IMR-90 (cell line): ENCODE results near the gene DNAJC19. TPM values are rescaled to one million over a fixed set of nuclear protein-coding genes. Genes with fewer than 3 reads are reported as not detected.
"Not testable (repeated sequence)": the region's sequence is repeated elsewhere in the genome, so short reads cannot be mapped to it uniquely, and the experiment has no call there.

ENCODE experiments used
- ATAC-seq: fragments of 200-7000 bp; cut with Tn5 transposase; 2 replicates; pipeline ENCODE4 v1.9.1; 2020; ENCODE audit warnings: low read depth, mild to moderate bottlenecking, moderate library complexity
- BruUV-seq: library from RNA; stranded (reverse); fragments of 400-500 nt; replicated peaks from 2 replicates; lab custom pipeline; 2021; lab: Mats Ljungman, UMichigan
- CTCF ChIA-PET: fragments of 300-600 bp; formaldehyde crosslinking; extraction: SDS; loops from one replicate; lab custom pipeline; 2021; ENCODE audit warnings: antibody characterized with exemption; lab: Yijun Ruan, JAX
- POLR2A ChIA-PET: fragments of 300-600 bp; sonication (Branson Sonifier 250); formaldehyde crosslinking; loops from one replicate; lab custom pipeline; 2022; ENCODE audit warnings: antibody characterized with exemption; ENCODE audit not compliant: unreplicated experiment; lab: Charles Lee
- DNase-seq: peaks from one replicate; pipeline ENCODE4 v3.0.0; 2013
- H2AFZ ChIP-seq: replicated peaks from 2 replicates; pipeline ENCODE3; 2013; ENCODE audit warnings: low read length, mild to moderate bottlenecking; ENCODE audit not compliant: poor library complexity
- H2AK5ac ChIP-seq: 2 replicates; pipeline ENCODE4 v1.6.1; 2013; ENCODE audit warnings: low read depth, low read length, inconsistent platforms
- H2AK9ac ChIP-seq: replicated peaks from 2 replicates; pipeline ENCODE3; 2013; ENCODE audit warnings: mild to moderate bottlenecking, low read depth, low read length, moderate library complexity; ENCODE audit not compliant: poor library complexity
- H2BK120ac ChIP-seq: 2 replicates; pipeline ENCODE4 v1.6.1; 2013; ENCODE audit warnings: low read depth, low read length, inconsistent platforms
- H2BK15ac ChIP-seq: 3 replicates; pipeline ENCODE4 v1.6.1; 2013; ENCODE audit warnings: low read depth, low read length, inconsistent platforms
- H2BK20ac ChIP-seq: 2 replicates; pipeline ENCODE4 v1.6.1; 2013; ENCODE audit warnings: low read depth, mild to moderate bottlenecking, inconsistent platforms, low read length, moderate library complexity
- H2BK5ac ChIP-seq: 2 replicates; pipeline ENCODE4 v1.6.1; 2013; ENCODE audit warnings: mild to moderate bottlenecking, low read depth, low read length, inconsistent platforms; ENCODE audit not compliant: poor library complexity, severe bottlenecking
- H3K14ac ChIP-seq: replicated peaks from 2 replicates; pipeline ENCODE4 v1.6.1; 2013; ENCODE audit warnings: low read depth, low read length, inconsistent platforms
- H3K18ac ChIP-seq: 2 replicates; pipeline ENCODE4 v1.6.1; 2013; ENCODE audit warnings: low read depth, low read length, control low read depth
- H3K23ac ChIP-seq: 2 replicates; pipeline ENCODE4 v1.6.1; 2013; ENCODE audit warnings: low read depth, low read length, inconsistent platforms
- H3K27ac ChIP-seq: 2 replicates; pipeline ENCODE4 v1.5.1; 2013; ENCODE audit warnings: mild to moderate bottlenecking, control low read depth, low read length; ENCODE audit not compliant: insufficient read depth
- H3K27me3 ChIP-seq: 2 replicates; pipeline ENCODE4 v1.6.1; 2013; ENCODE audit warnings: low read length; ENCODE audit not compliant: control insufficient read depth, insufficient read depth
- H3K36me3 ChIP-seq: 2 replicates; pipeline ENCODE4 v1.6.1; 2013; ENCODE audit warnings: low read length, mixed read lengths; ENCODE audit not compliant: control insufficient read depth, insufficient read depth
- H3K4ac ChIP-seq: 2 replicates; pipeline ENCODE4 v1.6.1; 2013; ENCODE audit warnings: low read depth, low read length, inconsistent platforms
- H3K4me1 ChIP-seq: 2 replicates; pipeline ENCODE4 v1.6.1; 2013; ENCODE audit warnings: low read length, mixed read lengths; ENCODE audit not compliant: control insufficient read depth, insufficient read depth
- H3K4me2 ChIP-seq: 2 replicates; pipeline ENCODE4 v1.6.1; 2013; ENCODE audit warnings: low read depth, mild to moderate bottlenecking, control low read depth, low read length, moderate library complexity
- H3K4me3 ChIP-seq: 2 replicates; pipeline ENCODE4 v1.5.1; 2013; ENCODE audit warnings: low read depth, mild to moderate bottlenecking, control low read depth, low read length, moderate library complexity; ENCODE audit not compliant: insufficient read depth
- H3K56ac ChIP-seq: 2 replicates; pipeline ENCODE4 v1.6.1; 2013; ENCODE audit warnings: low read length, inconsistent platforms; ENCODE audit not compliant: insufficient read depth; ENCODE audit errors: extremely low read depth
- H3K79me1 ChIP-seq, 2 experiments: 2 replicates each; pipeline ENCODE4 v1.6.1; 2013; ENCODE audit warnings: low read length in 2 of 2, inconsistent platforms in 1 of 2, low read depth in 1 of 2
- H3K9ac ChIP-seq: 2 replicates; pipeline ENCODE4 v1.6.1; 2013; ENCODE audit warnings: low read depth, low read length, control low read depth
- H3K9me1 ChIP-seq: 2 replicates; pipeline ENCODE4 v1.6.1; 2013; ENCODE audit warnings: low read length, inconsistent platforms; ENCODE audit not compliant: insufficient read depth
- H3K9me3 ChIP-seq: 2 replicates; pipeline ENCODE4 v1.6.1; 2013; ENCODE audit warnings: low read length; ENCODE audit not compliant: control insufficient read depth, insufficient read depth
- H4K20me1 ChIP-seq: 2 replicates; pipeline ENCODE4 v1.6.1; 2013; ENCODE audit warnings: low read length, inconsistent platforms; ENCODE audit not compliant: insufficient read depth
- H4K5ac ChIP-seq: 2 replicates; pipeline ENCODE4 v1.6.1; 2013; ENCODE audit warnings: mild to moderate bottlenecking, low read depth, low read length, control low read depth
- H4K8ac ChIP-seq, 2 experiments: 2 replicates each; pipeline ENCODE4 v1.6.1; 2013; ENCODE audit warnings: low read depth in 2 of 2, low read length in 2 of 2, control low read depth in 1 of 2, inconsistent platforms in 1 of 2
- H4K91ac ChIP-seq: 2 replicates; pipeline ENCODE4 v1.6.1; 2013; ENCODE audit warnings: low read depth, low read length, inconsistent platforms; ENCODE audit not compliant: insufficient read depth
- FOS ChIP-seq: fragments of 150-350 bp; IDR thresholded peaks from 2 replicates; pipeline ENCODE4 v1.6.1; 2016; ENCODE audit warnings: low read depth, low read length
- MAZ ChIP-seq: IDR thresholded peaks from 2 replicates; pipeline ENCODE4 v1.6.1; 2012; ENCODE audit warnings: low read depth, mild to moderate bottlenecking, low read length, improper control_type of control experiment, moderate library complexity, borderline replicate concordance
- NFE2L2 ChIP-seq: fragments of 150-350 bp; IDR thresholded peaks from 2 replicates; pipeline ENCODE4 v1.6.1; 2016; ENCODE audit warnings: low read depth, mild to moderate bottlenecking, low read length
- SMC3 ChIP-seq: fragments of 150-350 bp; IDR thresholded peaks from 2 replicates; pipeline ENCODE4 v1.6.1; 2016; ENCODE audit warnings: low read depth, mild to moderate bottlenecking, antibody characterized with exemption, low read length, moderate library complexity
- USF2 ChIP-seq: fragments of 150-350 bp; IDR thresholded peaks from 2 replicates; pipeline ENCODE4 v1.6.1; 2017; ENCODE audit warnings: mild to moderate bottlenecking, antibody characterized with exemption, low read length, low read depth
- WGBS, 2 experiments: methylation state at CpG; one replicate each; pipeline versions ENCODE4 v1.1.5 to v1.1.7; 2013; ENCODE audit warnings: missing lambda C conversion rate in 2 of 2; ENCODE audit not compliant: insufficient read length in 1 of 2; ENCODE audit errors: extremely low coverage in 2 of 2; 5-methylcytosine and 5-hydroxymethylcytosine counted together
- dilution Hi-C: fragments of 300-500 bp; cut with HindIII; formaldehyde crosslinking; loops from one replicate; pipeline ENCODE4 v1.14.3; 2018; ENCODE audit warnings: low sequenced_read_pairs; ENCODE audit not compliant: unreplicated experiment
- in situ Hi-C: fragments of 300-500 bp; cut with MboI; formaldehyde crosslinking; loops from 3 replicates; pipeline ENCODE4 v1.14.3; 2019; ENCODE audit warnings: low sequenced_read_pairs, inconsistent platforms, mixed read lengths
- intact Hi-C: fragments of 100-400 bp; cut with micrococcal nuclease; formaldehyde crosslinking; loops from 2 replicates; pipeline ENCODE4 v1.10.0; 2022
- polyA plus RNA-seq, 3 experiments: library from polyadenylated mRNA; depleted of rRNA; stranded (reverse); fragments of >200 nt; gene quantifications; 2 replicates each; pipeline ENCODE4 v1.2.3, GENCODE V29; 2012; ENCODE audit warnings: low replicate concordance in 1 of 3
- total RNA-seq: library from RNA; depleted of rRNA; stranded (reverse); fragments of >200 nt; gene quantifications from 2 replicates; pipeline ENCODE4 v1.2.3, GENCODE V29; 2012
- TF ChIP-seq, protein P1 (sequence below): fragments of 150-350 bp; IDR thresholded peaks from 2 replicates; pipeline ENCODE4 v1.6.1; 2016; ENCODE audit warnings: low read depth, mild to moderate bottlenecking, low read length, moderate library complexity, borderline replicate concordance

The DNAJC19 gene
- total and polyA plus RNA-seq, 2 of the 4 experiments (the other 2 are of a cell fraction): 16.0 to 39.4 TPM

- no peak overlapping the region for H3K4me3 ChIP-seq
- no peak overlapping the region for H2AK5ac ChIP-seq
- dilution Hi-C loops: no loop called here
- ChIA-PET POLR2A (no interaction called here), CTCF (no interaction called here)
- H3K9ac ChIP-seq: no peak overlapping the region
- H3K9me3 ChIP-seq: no peaks in the 10 kb centered on the region
- H3K9me1 ChIP-seq: no peaks in the 10 kb centered on the region
- intact Hi-C loops: no loop called here
- no peaks in the 10 kb centered on the region for H3K79me1 ChIP-seq
- 80% methylated on average over 1 of the region's 7 CpGs; no CpG with 5 or more reads in 1 of the 2 experiments for WGBS, 2 experiments
- no peak overlapping the region for H2BK15ac ChIP-seq
- ATAC-seq (no peak), DNase-seq (peak; percentile 4)
- no peak overlapping the region for H2BK20ac ChIP-seq
- TF ChIP-seq MAZ: no peak
- no peak for TF ChIP-seq USF2
- no peak for TF ChIP-seq NFE2L2
- TF ChIP-seq FOS: no peak
- TF ChIP-seq, protein P1, sequence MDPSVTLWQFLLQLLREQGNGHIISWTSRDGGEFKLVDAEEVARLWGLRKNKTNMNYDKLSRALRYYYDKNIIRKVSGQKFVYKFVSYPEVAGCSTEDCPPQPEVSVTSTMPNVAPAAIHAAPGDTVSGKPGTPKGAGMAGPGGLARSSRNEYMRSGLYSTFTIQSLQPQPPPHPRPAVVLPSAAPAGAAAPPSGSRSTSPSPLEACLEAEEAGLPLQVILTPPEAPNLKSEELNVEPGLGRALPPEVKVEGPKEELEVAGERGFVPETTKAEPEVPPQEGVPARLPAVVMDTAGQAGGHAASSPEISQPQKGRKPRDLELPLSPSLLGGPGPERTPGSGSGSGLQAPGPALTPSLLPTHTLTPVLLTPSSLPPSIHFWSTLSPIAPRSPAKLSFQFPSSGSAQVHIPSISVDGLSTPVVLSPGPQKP: no peak
- TF ChIP-seq SMC3: no peak
- no peak overlapping the region for H2AK9ac ChIP-seq
- H2BK120ac ChIP-seq: no peak overlapping the region
- no peak overlapping the region for H3K4me2 ChIP-seq
- no peaks in the 10 kb centered on the region for H4K20me1 ChIP-seq
- H3K4me1 ChIP-seq: no peaks in the 10 kb centered on the region
- H3K56ac ChIP-seq: no peak overlapping the region
- H4K91ac ChIP-seq: no peak overlapping the region
- no peaks in the 10 kb centered on the region for H3K27me3 ChIP-seq
- no peak overlapping the region for H3K4ac ChIP-seq
- BruUV-seq: no TSS peak
- H2BK5ac ChIP-seq: no peak overlapping the region
- in situ Hi-C loops: no loop called here
- no peak overlapping the region for H2AFZ ChIP-seq
- H4K5ac ChIP-seq: no peak overlapping the region
- no peak overlapping the region for H3K14ac ChIP-seq
- H3K36me3 ChIP-seq: no peaks in the 10 kb centered on the region
- H3K23ac ChIP-seq: no peak overlapping the region
- no peak overlapping the region for H3K18ac ChIP-seq
- no peak overlapping the region for H3K27ac ChIP-seq
- H4K8ac ChIP-seq: no peak overlapping the region
These were observed 17.0 kb upstream of the DNAJC19 start for GRCh38 chr3:181006541-181006940.

GRCh38 chr3:181003469-181003868 lies 13.9 kb upstream of the DNAJC19 start:
- H2BK120ac ChIP-seq, dilution Hi-C loops, BruUV-seq, DNase-seq, H3K27ac ChIP-seq, H2BK15ac ChIP-seq, H3K27me3 ChIP-seq, H3K14ac ChIP-seq, H2AK9ac ChIP-seq, H3K56ac ChIP-seq, H3K18ac ChIP-seq, H2AFZ ChIP-seq, H3K36me3 ChIP-seq, H3K9me1 ChIP-seq, CTCF ChIA-PET, H3K4me1 ChIP-seq, intact Hi-C loops, H4K5ac ChIP-seq, ATAC-seq, H3K4me2 ChIP-seq, in situ Hi-C loops, POLR2A ChIA-PET, H3K4ac ChIP-seq, H3K4me3 ChIP-seq, H4K20me1 ChIP-seq, H4K8ac ChIP-seq, H2BK20ac ChIP-seq, H4K91ac ChIP-seq, H3K79me1 ChIP-seq, H3K9ac ChIP-seq, H2BK5ac ChIP-seq, H3K9me3 ChIP-seq, H2AK5ac ChIP-seq, H3K23ac ChIP-seq: not testable (repeated sequence)
- no CpG with 5 or more reads among the region's 2 CpGs for WGBS, 2 experiments
